Measurements from ENCODE around the gene SPTBN1.

GRCh38 chr2:54701029-54701428 lies 244.9 kb downstream of the SPTBN1 start:
- TF ChIP-seq, protein P1, sequence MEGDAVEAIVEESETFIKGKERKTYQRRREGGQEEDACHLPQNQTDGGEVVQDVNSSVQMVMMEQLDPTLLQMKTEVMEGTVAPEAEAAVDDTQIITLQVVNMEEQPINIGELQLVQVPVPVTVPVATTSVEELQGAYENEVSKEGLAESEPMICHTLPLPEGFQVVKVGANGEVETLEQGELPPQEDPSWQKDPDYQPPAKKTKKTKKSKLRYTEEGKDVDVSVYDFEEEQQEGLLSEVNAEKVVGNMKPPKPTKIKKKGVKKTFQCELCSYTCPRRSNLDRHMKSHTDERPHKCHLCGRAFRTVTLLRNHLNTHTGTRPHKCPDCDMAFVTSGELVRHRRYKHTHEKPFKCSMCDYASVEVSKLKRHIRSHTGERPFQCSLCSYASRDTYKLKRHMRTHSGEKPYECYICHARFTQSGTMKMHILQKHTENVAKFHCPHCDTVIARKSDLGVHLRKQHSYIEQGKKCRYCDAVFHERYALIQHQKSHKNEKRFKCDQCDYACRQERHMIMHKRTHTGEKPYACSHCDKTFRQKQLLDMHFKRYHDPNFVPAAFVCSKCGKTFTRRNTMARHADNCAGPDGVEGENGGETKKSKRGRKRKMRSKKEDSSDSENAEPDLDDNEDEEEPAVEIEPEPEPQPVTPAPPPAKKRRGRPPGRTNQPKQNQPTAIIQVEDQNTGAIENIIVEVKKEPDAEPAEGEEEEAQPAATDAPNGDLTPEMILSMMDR (conservative IDR thresholded peaks at IDR 0.05; ENCODE audit: low read length) = no peak
- no peak for TF ChIP-seq EZH2phosphoT487 (IDR thresholded peaks at IDR 0.05; ENCODE audit: borderline replicate concordance, low read depth, low read length)

All from OCI-LY7 (cell line).